ENCODE data around the gene ARVCF. TPM values are rescaled to one million over a fixed set of nuclear protein-coding genes. Genes with fewer than 3 reads are reported as not detected.

The ARVCF gene
- total RNA-seq, 4 donors from 2014 or later: 6.5 to 20.0 (median 9.3) TPM

DNA sequence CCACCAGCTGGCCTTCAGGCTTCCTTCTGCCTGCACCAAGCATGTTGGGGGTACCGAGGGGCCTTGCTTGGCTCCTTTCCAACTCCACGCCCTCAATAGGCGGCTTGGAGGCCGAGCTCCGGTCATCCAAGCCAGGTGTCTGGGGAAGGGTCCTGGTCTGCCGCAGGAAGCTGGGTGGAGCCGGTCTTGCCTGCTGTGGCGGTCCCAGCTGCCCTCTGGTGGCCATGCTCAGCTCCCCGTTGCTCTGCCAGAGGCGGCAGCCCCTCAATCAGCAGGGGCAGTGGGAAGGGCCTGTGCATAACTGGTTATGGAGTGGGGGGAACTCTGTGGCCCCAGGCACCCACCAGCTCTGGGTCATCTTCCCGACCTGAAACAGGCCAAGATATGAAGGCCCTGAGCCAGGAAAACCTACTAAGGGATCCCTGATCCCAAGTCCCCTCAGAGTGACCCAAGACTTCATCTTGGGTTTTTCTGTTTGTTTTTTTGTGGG is 3.2 kb downstream of the ARVCF start:
- TF ChIP-seq, protein P1, sequence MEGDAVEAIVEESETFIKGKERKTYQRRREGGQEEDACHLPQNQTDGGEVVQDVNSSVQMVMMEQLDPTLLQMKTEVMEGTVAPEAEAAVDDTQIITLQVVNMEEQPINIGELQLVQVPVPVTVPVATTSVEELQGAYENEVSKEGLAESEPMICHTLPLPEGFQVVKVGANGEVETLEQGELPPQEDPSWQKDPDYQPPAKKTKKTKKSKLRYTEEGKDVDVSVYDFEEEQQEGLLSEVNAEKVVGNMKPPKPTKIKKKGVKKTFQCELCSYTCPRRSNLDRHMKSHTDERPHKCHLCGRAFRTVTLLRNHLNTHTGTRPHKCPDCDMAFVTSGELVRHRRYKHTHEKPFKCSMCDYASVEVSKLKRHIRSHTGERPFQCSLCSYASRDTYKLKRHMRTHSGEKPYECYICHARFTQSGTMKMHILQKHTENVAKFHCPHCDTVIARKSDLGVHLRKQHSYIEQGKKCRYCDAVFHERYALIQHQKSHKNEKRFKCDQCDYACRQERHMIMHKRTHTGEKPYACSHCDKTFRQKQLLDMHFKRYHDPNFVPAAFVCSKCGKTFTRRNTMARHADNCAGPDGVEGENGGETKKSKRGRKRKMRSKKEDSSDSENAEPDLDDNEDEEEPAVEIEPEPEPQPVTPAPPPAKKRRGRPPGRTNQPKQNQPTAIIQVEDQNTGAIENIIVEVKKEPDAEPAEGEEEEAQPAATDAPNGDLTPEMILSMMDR (IDR thresholded peaks at IDR 0.05): peak in 1 of 3 donors; percentile 37
- DNase-seq (ENCODE audit: low spot score) (no peak), ATAC-seq (ENCODE audit: low FRiP score) (no peak)

DNA sequence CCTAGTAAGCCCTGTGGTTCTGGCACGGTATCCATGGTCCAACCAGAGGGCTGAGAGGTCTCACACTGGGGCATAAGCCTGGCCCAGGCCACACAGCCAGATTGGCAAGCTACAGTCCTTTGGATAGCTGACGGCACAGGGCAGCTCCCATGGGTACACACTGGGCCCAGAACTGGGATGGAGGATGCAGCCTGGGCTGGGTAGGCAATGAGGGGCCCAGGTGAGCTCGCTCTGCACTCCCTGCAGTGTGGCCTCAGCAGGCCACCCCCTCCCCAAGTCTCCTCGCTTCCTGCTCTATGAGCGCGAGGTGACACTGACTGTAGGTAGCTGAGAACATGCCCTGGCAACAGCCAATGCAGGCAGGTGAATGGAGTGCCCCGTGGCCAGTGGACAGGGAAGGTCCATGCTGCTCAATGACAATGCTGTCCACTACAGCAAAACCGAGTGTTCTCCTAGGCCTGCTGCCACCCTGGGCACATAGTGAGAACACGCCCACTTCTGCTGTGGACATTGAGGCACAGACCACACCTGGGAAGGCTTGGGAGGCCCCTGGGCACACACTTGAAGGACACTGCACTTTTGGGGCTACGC is 3.8 kb downstream of the ARVCF start:
- DNase-seq (ENCODE audit: low spot score): no peak
- TF ChIP-seq, protein P1 (IDR thresholded peaks at IDR 0.05): no peak
- ATAC-seq (ENCODE audit: low FRiP score): no peak

DNA sequence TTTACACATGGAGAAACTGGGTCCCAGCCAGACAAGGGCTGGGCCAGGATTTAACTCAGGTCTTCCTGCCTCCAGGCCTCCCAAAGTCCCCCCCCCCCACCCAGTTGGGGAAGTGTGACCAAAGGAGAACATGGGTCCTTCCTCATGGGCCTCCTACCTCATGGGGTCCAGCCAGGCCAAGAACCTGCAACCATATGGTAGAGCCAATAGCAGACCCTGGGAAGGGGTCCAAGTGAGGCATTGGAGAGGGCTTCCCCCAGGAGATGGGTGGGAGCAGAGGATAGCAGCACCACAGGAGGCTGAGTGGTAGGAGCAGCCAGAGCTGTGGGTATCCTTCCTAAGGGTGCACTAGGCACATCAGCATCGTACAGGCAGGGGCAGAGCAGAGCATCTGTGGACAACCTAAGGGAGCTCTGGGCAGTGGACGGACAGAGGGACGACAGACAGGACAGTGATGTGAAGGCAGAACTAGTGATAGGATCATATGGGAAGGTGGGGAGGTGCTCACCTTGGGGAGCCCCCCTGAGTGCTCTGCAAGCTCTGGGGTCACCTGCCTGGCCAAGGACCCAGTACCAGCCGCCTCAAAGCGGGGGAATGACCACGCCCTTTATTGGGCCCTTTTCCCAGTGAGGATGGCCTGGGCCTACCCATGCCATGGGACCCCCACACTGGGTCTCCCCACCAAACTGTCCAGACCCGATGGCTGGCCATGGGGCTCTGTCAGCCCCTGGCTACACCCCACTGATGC is 4.5 kb downstream of the ARVCF start:
- TF ChIP-seq, protein P1 (IDR thresholded peaks at IDR 0.05): no peak
- DNase-seq (ENCODE audit: low spot score): no peak

DNA sequence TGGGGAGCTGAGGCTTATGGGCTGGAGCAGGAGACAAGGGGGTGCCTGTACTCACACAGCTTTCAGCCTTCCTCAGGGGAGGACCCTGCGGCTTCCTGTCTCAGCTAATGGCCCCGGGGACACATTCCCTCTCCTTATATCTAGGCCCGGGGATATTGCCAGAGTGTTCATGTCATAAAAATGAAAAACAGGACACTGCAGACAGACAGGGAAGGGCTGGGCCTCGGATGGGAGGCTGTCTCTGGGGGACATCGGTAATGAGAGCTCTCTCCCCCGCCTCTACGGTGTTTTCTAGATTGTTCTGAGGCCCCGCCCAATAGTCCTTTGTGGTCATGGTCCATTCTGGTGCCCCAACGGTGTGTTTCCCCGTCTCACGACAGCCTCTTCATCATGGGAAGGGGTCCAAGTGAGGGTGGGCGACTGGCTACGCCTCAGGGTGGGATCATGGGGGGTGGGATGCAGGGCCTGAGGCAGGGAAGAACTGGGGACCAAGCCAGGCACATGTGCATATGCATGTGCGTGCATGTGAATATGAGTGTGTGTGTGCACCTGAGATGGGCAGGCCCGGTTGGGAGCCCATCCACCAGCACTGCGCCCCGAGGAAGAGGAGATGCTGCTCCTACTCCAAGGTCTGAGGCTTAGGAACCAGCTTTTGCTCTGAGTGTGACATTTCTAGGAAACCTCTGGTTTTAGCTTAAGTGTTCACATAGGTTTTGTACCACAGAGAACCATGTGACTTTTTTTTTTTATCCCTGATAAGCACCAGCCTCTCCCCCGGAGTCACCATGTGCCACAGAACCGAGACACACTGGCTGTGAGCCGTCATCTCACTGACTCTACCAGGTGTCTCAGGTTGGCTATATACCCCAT is 5.3 kb downstream of the ARVCF start:
- DNase-seq (ENCODE audit: low spot score): no peak
- no peak for ATAC-seq (ENCODE audit: low FRiP score)
- TF ChIP-seq, protein P1 (IDR thresholded peaks at IDR 0.05): no peak

More for the DNA sequence above, 4.5 kb downstream of the ARVCF start:
- no peak for ATAC-seq (ENCODE audit: low FRiP score)

DNA sequence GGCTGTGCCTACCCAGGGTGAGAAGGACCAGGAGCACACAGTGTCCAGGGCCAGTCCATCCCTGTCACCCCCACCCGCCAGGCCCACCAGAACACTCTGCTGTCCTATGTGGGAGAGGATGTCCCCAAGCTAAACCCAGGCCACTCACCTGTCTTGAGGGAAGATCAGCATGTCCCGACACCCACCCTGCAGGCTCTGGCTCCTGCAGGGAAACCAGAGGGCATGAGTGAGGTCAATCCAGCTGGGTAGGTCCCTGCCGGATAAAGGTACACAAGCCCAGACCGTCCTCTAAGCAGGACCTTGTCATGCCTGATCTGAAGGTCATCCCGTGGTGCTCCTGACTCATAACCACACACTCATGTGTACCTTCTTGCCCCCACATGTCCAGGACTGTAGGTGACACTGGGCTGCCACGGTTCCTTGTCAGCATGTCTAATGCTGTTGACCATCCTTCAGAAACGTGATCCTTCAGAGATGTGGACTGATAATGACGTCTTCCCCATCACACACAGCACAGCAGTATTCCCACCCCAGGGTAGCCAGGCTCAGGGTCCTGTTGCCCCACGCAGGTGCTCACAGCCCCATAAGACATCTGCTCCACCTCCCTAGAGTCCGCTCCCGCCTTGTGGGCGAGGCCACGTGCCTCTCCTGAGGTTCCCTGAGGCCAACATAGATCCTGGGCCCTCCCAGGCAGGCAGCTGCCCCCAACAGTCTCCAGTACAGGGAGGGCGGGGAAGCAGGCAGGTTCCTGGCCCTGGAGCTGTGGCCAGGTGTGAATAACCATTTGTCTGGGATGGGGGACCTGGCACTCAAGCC is 6.1 kb downstream of the ARVCF start:
- TF ChIP-seq, protein P1 (IDR thresholded peaks at IDR 0.05): no peak
- ATAC-seq (ENCODE audit: low FRiP score) (no peak), DNase-seq (ENCODE audit: low spot score) (no peak)

DNA sequence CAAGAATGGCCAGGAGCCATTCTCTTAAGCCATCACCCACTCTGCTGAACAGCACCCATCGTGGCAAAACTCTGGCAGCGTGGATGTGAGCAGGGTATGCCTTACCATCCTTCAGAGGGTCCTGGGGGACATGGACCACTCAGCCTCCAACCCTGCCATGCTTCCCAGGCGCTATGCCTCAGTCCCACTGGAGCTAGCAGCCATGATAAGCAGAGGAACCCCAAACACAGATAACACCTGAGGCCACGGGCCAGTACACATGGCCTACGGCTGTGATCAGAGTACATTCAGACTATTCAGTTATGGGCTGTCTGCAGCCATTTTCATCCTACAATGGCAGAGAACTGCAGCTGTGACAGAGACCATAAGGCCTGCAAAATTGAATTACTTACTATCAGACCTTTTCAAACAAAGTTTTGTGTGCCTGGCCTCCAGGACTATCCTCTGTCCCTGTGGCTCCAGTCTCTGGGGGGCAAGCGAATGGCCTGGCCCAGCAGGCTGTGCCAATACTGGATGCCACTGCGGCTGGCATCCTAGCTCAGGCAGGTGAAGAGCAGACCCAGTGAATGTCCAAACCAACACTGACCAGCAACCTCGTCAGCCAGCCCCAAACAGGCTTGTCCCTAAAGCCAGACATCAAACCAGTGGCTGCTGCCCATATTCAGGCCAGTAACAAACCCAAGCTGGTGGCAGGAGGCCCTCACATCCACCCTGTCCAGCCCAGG is 6.9 kb downstream of the ARVCF start:
- no peak for ATAC-seq (ENCODE audit: low FRiP score)
- DNase-seq (ENCODE audit: low spot score): no peak
- TF ChIP-seq, protein P1 (IDR thresholded peaks at IDR 0.05): no peak
